ENCODE measurements around the gene IQCK. TPM values are rescaled to one million over a fixed set of nuclear protein-coding genes. Genes with fewer than 3 reads are reported as not detected.

The IQCK gene
- polyA plus RNA-seq, 3 donors = 0.52 to 1.2 (median 0.58) TPM

DNA sequence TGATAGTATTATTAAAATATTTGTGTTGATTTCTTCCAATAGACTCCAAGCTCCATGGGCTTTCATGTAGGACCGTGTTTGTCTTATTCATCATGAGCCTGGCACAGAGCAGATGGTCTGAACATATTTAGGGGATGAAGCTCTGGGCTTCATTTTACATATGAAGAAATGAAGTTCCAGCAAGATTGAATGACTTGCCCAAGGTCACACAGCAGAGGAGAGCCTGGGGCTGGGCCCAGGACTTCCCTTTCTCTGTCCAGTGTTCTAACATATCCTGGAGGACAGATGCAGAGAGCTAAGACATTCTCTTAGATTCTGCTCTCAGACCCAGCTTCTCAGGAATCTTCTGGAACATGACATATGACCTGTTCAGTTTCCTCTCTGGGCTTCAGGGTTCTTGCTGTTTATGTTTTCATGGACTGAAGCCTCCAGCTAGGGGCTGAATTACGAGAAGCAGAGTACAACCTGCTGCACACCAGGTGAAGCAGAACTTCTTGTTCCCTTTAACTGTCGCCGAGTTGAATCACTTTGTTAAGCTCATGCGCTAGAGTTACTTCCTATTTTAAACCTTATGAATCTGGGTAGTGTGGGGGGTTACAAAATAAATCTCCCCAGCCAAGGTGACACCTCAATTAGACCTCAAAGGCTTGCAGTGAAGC is 113.0 kb downstream of the IQCK start:
- Histone ChIP-seq H3K36me3 (replicated peaks in 1 of 2; ENCODE audit: control insufficient read depth in 1 of 2, insufficient read depth in 2 of 2, low read length in 2 of 2) (no peaks in the 10 kb centered on the region), H3K27me3 (ENCODE audit: control insufficient read depth in 2 of 2, insufficient read depth in 2 of 2, low read length in 2 of 2) (no peaks in the 10 kb centered on the region), H3K9ac (ENCODE audit: insufficient read depth, low read length, poor library complexity, severe bottlenecking) (no peak overlapping the region), H3K4me3 (replicated peaks in 1 of 3; ENCODE audit: low read depth in 2 of 3, low read length in 3 of 3) (no peak overlapping the region), H2AFZ (ENCODE audit: insufficient read depth, low read depth, low read length, poor library complexity, severe bottlenecking) (no peak overlapping the region), H3K79me2 (ENCODE audit: insufficient read depth, low read length) (no peaks in the 10 kb centered on the region), H3K4me1 (ENCODE audit: control insufficient read depth in 1 of 2, insufficient read depth in 2 of 2, low read length in 2 of 2) (peaks cover 0 to 2% of the 10 kb centered on the region in 2 donors), H3K27ac (ENCODE audit: low read depth in 1 of 2, low read length in 2 of 2) (no peak overlapping the region), H3K4me2 (replicated peaks; ENCODE audit: extremely low read depth, low read length, poor library complexity, severe bottlenecking) (no peak overlapping the region), H3K9me3 (replicated peaks in 1 of 2; ENCODE audit: control insufficient read depth in 1 of 2, insufficient read depth in 1 of 2, low read length in 2 of 2) (no peaks in the 10 kb centered on the region), H4K20me1 (ENCODE audit: insufficient read depth, low read length) (no peaks in the 10 kb centered on the region)
- peaks cover 5% of the 10 kb centered on the region for H3K4me1 Mint-ChIP-seq
- TF ChIP-seq, protein P1, sequence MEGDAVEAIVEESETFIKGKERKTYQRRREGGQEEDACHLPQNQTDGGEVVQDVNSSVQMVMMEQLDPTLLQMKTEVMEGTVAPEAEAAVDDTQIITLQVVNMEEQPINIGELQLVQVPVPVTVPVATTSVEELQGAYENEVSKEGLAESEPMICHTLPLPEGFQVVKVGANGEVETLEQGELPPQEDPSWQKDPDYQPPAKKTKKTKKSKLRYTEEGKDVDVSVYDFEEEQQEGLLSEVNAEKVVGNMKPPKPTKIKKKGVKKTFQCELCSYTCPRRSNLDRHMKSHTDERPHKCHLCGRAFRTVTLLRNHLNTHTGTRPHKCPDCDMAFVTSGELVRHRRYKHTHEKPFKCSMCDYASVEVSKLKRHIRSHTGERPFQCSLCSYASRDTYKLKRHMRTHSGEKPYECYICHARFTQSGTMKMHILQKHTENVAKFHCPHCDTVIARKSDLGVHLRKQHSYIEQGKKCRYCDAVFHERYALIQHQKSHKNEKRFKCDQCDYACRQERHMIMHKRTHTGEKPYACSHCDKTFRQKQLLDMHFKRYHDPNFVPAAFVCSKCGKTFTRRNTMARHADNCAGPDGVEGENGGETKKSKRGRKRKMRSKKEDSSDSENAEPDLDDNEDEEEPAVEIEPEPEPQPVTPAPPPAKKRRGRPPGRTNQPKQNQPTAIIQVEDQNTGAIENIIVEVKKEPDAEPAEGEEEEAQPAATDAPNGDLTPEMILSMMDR (IDR thresholded peaks at IDR 0.05) = no peak
- no peak overlapping the region for H3K27ac Mint-ChIP-seq
- H3K9me3 Mint-ChIP-seq = peaks cover 0 to 2% (median 0%) of the 10 kb centered on the region in 7 donors
- H3K36me3 Mint-ChIP-seq = no peaks in the 10 kb centered on the region
- no peak for DNase-seq
- H3K27me3 Mint-ChIP-seq (ENCODE audit: low read depth in 3 of 3) = peaks cover 0 to 2% (median 2%) of the 10 kb centered on the region in 3 donors
- intact Hi-C loops (cut with micrococcal nuclease) = no loop called here
- WGBS (ENCODE audit: insufficient coverage) = 86% methylated on average over 1 of the region's 5 CpGs
- no peak overlapping the region for H3K4me3 Mint-ChIP-seq

DNA sequence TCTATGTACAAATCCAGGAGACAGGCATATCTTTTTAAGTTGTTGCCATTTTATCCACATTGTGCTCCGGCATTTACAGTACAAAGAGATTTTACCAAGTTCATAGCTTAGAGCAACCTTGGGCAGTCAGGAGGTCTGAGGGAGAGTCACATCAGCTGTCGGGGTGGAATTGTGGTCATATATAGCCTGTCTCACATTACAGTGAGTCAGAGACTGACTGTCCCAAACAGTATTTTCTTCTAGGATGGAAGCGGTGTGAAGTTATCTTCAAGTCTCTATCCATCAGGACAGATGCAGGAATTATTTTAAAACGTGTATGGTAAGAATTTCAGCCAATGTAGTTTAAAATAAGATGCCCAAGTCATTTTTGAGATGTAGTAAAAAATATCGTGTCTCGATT is 113.6 kb downstream of the IQCK start:
- no peaks in the 10 kb centered on the region for H3K36me3 Mint-ChIP-seq
- Histone ChIP-seq H3K4me1 (ENCODE audit: control insufficient read depth in 1 of 2, insufficient read depth in 2 of 2, low read length in 2 of 2) (peaks cover 0 to 2% of the 10 kb centered on the region in 2 donors), H4K20me1 (ENCODE audit: insufficient read depth, low read length) (no peaks in the 10 kb centered on the region), H3K4me3 (replicated peaks in 1 of 3; ENCODE audit: low read depth in 2 of 3, low read length in 3 of 3) (no peak overlapping the region), H3K79me2 (ENCODE audit: insufficient read depth, low read length) (no peaks in the 10 kb centered on the region), H3K27me3 (ENCODE audit: control insufficient read depth in 2 of 2, insufficient read depth in 2 of 2, low read length in 2 of 2) (no peaks in the 10 kb centered on the region), H2AFZ (ENCODE audit: insufficient read depth, low read depth, low read length, poor library complexity, severe bottlenecking) (no peak overlapping the region), H3K9ac (ENCODE audit: insufficient read depth, low read length, poor library complexity, severe bottlenecking) (no peak overlapping the region), H3K27ac (ENCODE audit: low read depth in 1 of 2, low read length in 2 of 2) (no peak overlapping the region), H3K4me2 (replicated peaks; ENCODE audit: extremely low read depth, low read length, poor library complexity, severe bottlenecking) (no peak overlapping the region), H3K36me3 (replicated peaks in 1 of 2; ENCODE audit: control insufficient read depth in 1 of 2, insufficient read depth in 2 of 2, low read length in 2 of 2) (no peaks in the 10 kb centered on the region), H3K9me3 (replicated peaks in 1 of 2; ENCODE audit: control insufficient read depth in 1 of 2, insufficient read depth in 1 of 2, low read length in 2 of 2) (no peaks in the 10 kb centered on the region)
- H3K9me3 Mint-ChIP-seq = peaks cover 0 to 2% (median 0%) of the 10 kb centered on the region in 7 donors
- WGBS (ENCODE audit: insufficient coverage) = 80% methylated on average over 1 of the region's 6 CpGs
- no peak overlapping the region for H3K4me3 Mint-ChIP-seq
- H3K4me1 Mint-ChIP-seq = peaks cover 7% of the 10 kb centered on the region
- intact Hi-C loops (cut with micrococcal nuclease) = no loop called here
- TF ChIP-seq, protein P1 (IDR thresholded peaks at IDR 0.05) = no peak
- H3K27me3 Mint-ChIP-seq (ENCODE audit: low read depth in 3 of 3) = peaks cover 0 to 2% (median 2%) of the 10 kb centered on the region in 3 donors
- H3K27ac Mint-ChIP-seq = no peak overlapping the region
- no peak for DNase-seq
